ENCODE measurements around the gene THSD7B.

THSD7B gene

GRCh38 chr2:137031731-137032130, 266.4 kb downstream of the THSD7B start:
- no peak for TF ChIP-seq CTCF (conservative IDR thresholded peaks at IDR 0.05)

GRCh38 chr2:137036619-137037018, 271.3 kb downstream of the THSD7B start:
- no peak for TF ChIP-seq CTCF (conservative IDR thresholded peaks at IDR 0.05)

More at GRCh38 chr2:137031731-137032130, 266.4 kb downstream of the THSD7B start:
- no peak overlapping the region for H3K27ac ChIP-seq

GRCh38 chr2:137039482-137040152, 274.3 kb downstream of the THSD7B start:
- H3K27ac ChIP-seq = no peak overlapping the region
- no peak for TF ChIP-seq CTCF (conservative IDR thresholded peaks at IDR 0.05)

More at GRCh38 chr2:137036619-137037018, 271.3 kb downstream of the THSD7B start:
- no peak overlapping the region for H3K27ac ChIP-seq

- TF ChIP-seq CTCF (conservative IDR thresholded peaks at IDR 0.05) = no peak
These were observed 282.0 kb downstream of the THSD7B start for GRCh38 chr2:137047369-137047768.

GRCh38 chr2:137048455-137048854, 283.1 kb downstream of the THSD7B start:
- no peak for TF ChIP-seq CTCF (conservative IDR thresholded peaks at IDR 0.05)
- no peak overlapping the region for H3K27ac ChIP-seq

More at GRCh38 chr2:137047369-137047768, 282.0 kb downstream of the THSD7B start:
- no peak overlapping the region for H3K27ac ChIP-seq

- no peak for TF ChIP-seq CTCF (conservative IDR thresholded peaks at IDR 0.05)
- H3K27ac ChIP-seq = no peak overlapping the region
These were observed 284.2 kb downstream of the THSD7B start for GRCh38 chr2:137049518-137049917.

- peak; percentile 45 for TF ChIP-seq CTCF (conservative IDR thresholded peaks at IDR 0.05)
- no peak overlapping the region for H3K27ac ChIP-seq
These were observed 285.6 kb downstream of the THSD7B start for GRCh38 chr2:137050949-137051348.
